Sigmoid colon (tissue), 7 donors: ENCODE results near the gene ALOX12B. TPM values are rescaled to one million over a fixed set of nuclear protein-coding genes. Genes with fewer than 3 reads are reported as not detected.

Experiments used
- DNase-seq: peaks from one replicate; pipeline ENCODE4 v3.0.0-alpha.2; 2019
- H3K27ac ChIP-seq, 4 donors: fragments of 200-600 bp; sonication (generic); one replicate each; pipeline ENCODE4 v1.5.1; 2016 to 2019; ENCODE audit warnings: mild to moderate bottlenecking in 1 of 4
- H3K27me3 ChIP-seq, 3 donors: fragments of 200-600 bp; sonication (generic); one replicate each; pipeline ENCODE4 v1.5.1; 2019; ENCODE audit warnings: mild to moderate bottlenecking in 1 of 3
- H3K36me3 ChIP-seq, 4 donors: fragments of 200-600 bp; sonication (generic); one replicate each; pipeline ENCODE4 v1.5.1; 2016 to 2019
- H3K4me1 ChIP-seq, 4 donors: fragments of 200-600 bp; sonication (generic); one replicate each; pipeline ENCODE4 v1.5.1; 2017 to 2019
- H3K4me3 ChIP-seq, 4 donors: fragments of 200-600 bp; sonication (generic); one replicate each; pipeline ENCODE4 v1.5.1; 2017 to 2019; ENCODE audit warnings: mild to moderate bottlenecking in 2 of 4, moderate library complexity in 1 of 4
- H3K9me3 ChIP-seq, 4 donors: fragments of 200-600 bp in 3 of 4; sonication (generic) in 3 of 4; one replicate each; pipeline versions ENCODE4 v1.5.1 to v1.6.1; 2013 to 2019
- CTCF ChIP-seq, 4 experiments: fragments of 450-650 bp in 3 of 4; fragments of 200-600 bp in 1 of 4; IDR thresholded peaks; one replicate each; pipeline ENCODE4 v1.5.1; 2016 to 2019; ENCODE audit warnings: antibody characterized with exemption in 4 of 4, mild to moderate bottlenecking in 3 of 4, moderate library complexity in 2 of 4
- EP300 ChIP-seq, 4 donors: sonication (generic); formaldehyde crosslinking; IDR thresholded peaks; one replicate each; pipeline ENCODE4 v1.6.1; 2017; ENCODE audit warnings: antibody characterized with exemption in 4 of 4
- POLR2A ChIP-seq, 2 donors: fragments of 450-650 bp; IDR thresholded peaks; one replicate each; pipeline ENCODE4 v1.6.1; 2016; ENCODE audit warnings: antibody characterized with exemption in 2 of 2, mild to moderate bottlenecking in 2 of 2, moderate library complexity in 2 of 2
- POLR2AphosphoS5 ChIP-seq, 4 donors: sonication (generic); formaldehyde crosslinking; IDR thresholded peaks; one replicate each; pipeline ENCODE4 v1.6.1; 2017; ENCODE audit warnings: antibody characterized with exemption in 4 of 4
- WGBS, 2 donors: extraction: QIAGEN DNeasy Blood & Tissue Kit; methylation state at CpG; one replicate each; pipeline ENCODE4 v1.1.7; 2013; 5-methylcytosine and 5-hydroxymethylcytosine counted together
- intact Hi-C: fragments of 100-400 bp; cut with DNase I; formaldehyde crosslinking; loops from one replicate; pipeline ENCODE4 v1.15.1; 2023
- polyA plus RNA-seq, 3 donors: library from polyadenylated mRNA; stranded (reverse); fragments of 200-250 nt; gene quantifications; one replicate each; pipeline ENCODE4 v1.2.3, GENCODE V29; 2013
- total RNA-seq, 4 donors: library from RNA; depleted of rRNA; stranded (reverse); fragments of >200 nt; gene quantifications; one replicate each; pipeline ENCODE4 v1.1.0, GENCODE V29; 2016
- donor health status: healthy with polysubstance abuse.
- donor health status: Bipolar disorder and iron deficiency.
- donor health status: healthy.

Gene ALOX12B
- total and polyA plus RNA-seq, 7 donors = 0.52 TPM; not detected in 6

- Histone ChIP-seq H3K27ac (no peak overlapping the region), H3K27me3 (peaks cover 16 to 86% (median 77%) of the 10 kb centered on the region in 3 donors), H3K36me3 (no peaks in the 10 kb centered on the region), H3K4me1 (peaks cover 0 to 20% (median 17%) of the 10 kb centered on the region in 4 donors), H3K9me3 (no peaks in the 10 kb centered on the region), H3K4me3 (no peak overlapping the region)
- TF ChIP-seq EP300 (IDR thresholded peaks at IDR 0.05) (no peak), CTCF (IDR thresholded peaks at IDR 0.05) (peak; percentile 17 to 86 (median 52)), POLR2AphosphoS5 (IDR thresholded peaks at IDR 0.05) (no peak)
- DNase-seq = peak; percentile 78
- 6 to 21% methylated on average over 28 of the region's 28 CpGs for WGBS, 2 donors
- intact Hi-C loops = loop anchor here (10.0 kb wide), 1 partner anchor 231 kb away; no protein-coding TSS in a partner anchor
These were observed 13.7 kb downstream of the ALOX12B start for GRCh38 chr17:8073627-8074484.

DNA sequence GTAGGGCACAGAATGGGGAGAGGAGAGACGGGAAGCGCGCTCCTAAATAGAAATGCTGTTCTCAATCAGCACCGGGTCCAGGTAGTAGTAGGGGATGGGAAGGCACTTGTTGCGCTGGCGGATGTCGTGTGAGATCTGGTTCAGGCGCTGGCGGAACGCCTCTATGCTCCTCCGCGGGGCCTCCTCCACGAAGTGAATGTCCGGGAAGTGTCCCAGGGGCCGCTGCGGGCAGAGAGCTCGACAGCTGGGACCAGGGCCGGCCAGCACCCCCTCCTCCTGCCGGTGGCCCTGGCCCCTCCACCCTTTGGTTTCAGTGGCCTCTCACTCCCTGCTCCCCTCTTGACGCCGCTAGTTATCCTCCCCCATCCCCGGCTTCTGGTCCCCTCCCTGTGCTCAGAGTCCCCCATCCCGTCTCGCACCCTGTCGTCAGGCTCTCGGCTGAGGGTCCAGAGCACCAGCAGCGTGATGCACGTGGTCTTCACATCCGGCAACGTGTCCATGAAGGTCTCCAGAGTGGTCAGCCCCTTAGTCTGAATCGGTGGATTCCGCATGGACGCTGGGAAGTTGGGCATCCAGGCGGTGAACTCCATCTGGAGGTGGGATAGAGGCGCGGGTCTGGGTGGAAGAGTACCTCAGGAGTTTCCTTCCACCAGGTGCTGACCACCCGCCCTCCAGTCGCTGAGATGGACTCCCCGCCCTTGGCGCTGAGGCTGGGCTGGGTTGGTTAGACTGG, 14.6 kb downstream of the ALOX12B start:
- Histone ChIP-seq H3K9me3 (no peaks in the 10 kb centered on the region), H3K27me3 (peaks cover 16 to 76% (median 69%) of the 10 kb centered on the region in 3 donors), H3K4me1 (peaks cover 0 to 20% (median 17%) of the 10 kb centered on the region in 4 donors), H3K27ac (no peak overlapping the region), H3K36me3 (no peaks in the 10 kb centered on the region), H3K4me3 (no peak overlapping the region)
- 10 to 72% methylated on average over 40 of the region's 40 CpGs for WGBS, 2 donors
- no peak for DNase-seq
- intact Hi-C loops = loop anchor here (10.0 kb wide), 1 partner anchor 232 kb away; no protein-coding TSS in a partner anchor
- TF ChIP-seq CTCF (IDR thresholded peaks at IDR 0.05) (no peak), POLR2AphosphoS5 (IDR thresholded peaks at IDR 0.05) (no peak), EP300 (IDR thresholded peaks at IDR 0.05) (no peak), POLR2A (IDR thresholded peaks at IDR 0.05) (no peak)

GRCh38 chr17:8072341-8072728, 15.2 kb downstream of the ALOX12B start:
- intact Hi-C loops = loop anchor here (10.0 kb wide), 1 partner anchor 232 kb away; no protein-coding TSS in a partner anchor
- Histone ChIP-seq H3K4me3 (no peak overlapping the region), H3K4me1 (peaks cover 0 to 20% (median 17%) of the 10 kb centered on the region in 4 donors), H3K27me3 (peaks cover 16 to 71% (median 64%) of the 10 kb centered on the region in 3 donors), H3K36me3 (no peaks in the 10 kb centered on the region), H3K27ac (no peak overlapping the region), H3K9me3 (no peaks in the 10 kb centered on the region)
- WGBS, 2 donors = 23 to 73% methylated on average over 28 of the region's 28 CpGs
- TF ChIP-seq POLR2A (IDR thresholded peaks at IDR 0.05) (no peak), CTCF (IDR thresholded peaks at IDR 0.05) (no peak), POLR2AphosphoS5 (IDR thresholded peaks at IDR 0.05) (no peak), EP300 (IDR thresholded peaks at IDR 0.05) (no peak)
- DNase-seq = no peak

- Histone ChIP-seq H3K27ac (no peak overlapping the region), H3K27me3 (peaks cover 16 to 62% (median 55%) of the 10 kb centered on the region in 3 donors), H3K4me1 (peaks cover 0 to 20% (median 17%) of the 10 kb centered on the region in 4 donors), H3K4me3 (no peak overlapping the region), H3K9me3 (no peaks in the 10 kb centered on the region), H3K36me3 (no peaks in the 10 kb centered on the region)
- TF ChIP-seq EP300 (IDR thresholded peaks at IDR 0.05) (no peak), CTCF (IDR thresholded peaks at IDR 0.05) (no peak), POLR2A (IDR thresholded peaks at IDR 0.05) (no peak), POLR2AphosphoS5 (IDR thresholded peaks at IDR 0.05) (no peak)
- intact Hi-C loops = loop anchor here (10.0 kb wide), 1 partner anchor 233 kb away; no protein-coding TSS in a partner anchor
- no peak for DNase-seq
- WGBS, 2 donors = 92 to 97% methylated on average over 12 of the region's 12 CpGs
These were observed 16.0 kb downstream of the ALOX12B start for GRCh38 chr17:8071496-8071895.
